Measurements from ENCODE around the gene RPS23. TPM values are rescaled to one million over a fixed set of nuclear protein-coding genes. Genes with fewer than 3 reads are reported as not detected.

Gene RPS23
- total RNA-seq, 1 experiment from 2014 or later, result 1,953 TPM

DNA sequence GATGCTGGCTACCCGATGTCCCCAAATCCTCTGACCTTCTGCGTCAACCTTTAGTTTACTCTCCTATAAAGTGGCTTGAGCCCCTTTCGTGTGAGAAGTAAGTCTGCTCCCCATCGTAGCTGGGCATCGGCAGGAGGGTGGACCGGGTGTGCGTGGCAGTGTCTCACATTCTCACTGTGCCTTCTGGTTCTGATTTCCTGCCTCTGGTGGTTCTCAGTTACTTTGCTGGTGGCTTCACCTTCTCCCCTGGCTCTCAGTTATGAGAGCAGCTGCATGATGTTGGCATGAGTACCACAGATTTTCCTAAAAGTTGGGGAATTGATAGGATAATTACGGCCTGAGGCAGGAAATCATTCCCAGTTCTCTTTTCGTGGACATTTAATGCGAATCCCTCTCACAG is 47.0 kb upstream of the RPS23 start:
- DNase-seq (ENCODE audit: low spot score), result no peak
- no peaks in the 10 kb centered on the region for H3K9me3 ChIP-seq (ENCODE audit: low read depth, low read length, poor library complexity, severe bottlenecking)
- BruUV-seq (replicated peaks), result no TSS peak
- H3K27me3 ChIP-seq (replicated peaks; ENCODE audit: insufficient read depth, low read depth, low read length, poor library complexity), result no peaks in the 10 kb centered on the region
- TF ChIP-seq, protein P1, sequence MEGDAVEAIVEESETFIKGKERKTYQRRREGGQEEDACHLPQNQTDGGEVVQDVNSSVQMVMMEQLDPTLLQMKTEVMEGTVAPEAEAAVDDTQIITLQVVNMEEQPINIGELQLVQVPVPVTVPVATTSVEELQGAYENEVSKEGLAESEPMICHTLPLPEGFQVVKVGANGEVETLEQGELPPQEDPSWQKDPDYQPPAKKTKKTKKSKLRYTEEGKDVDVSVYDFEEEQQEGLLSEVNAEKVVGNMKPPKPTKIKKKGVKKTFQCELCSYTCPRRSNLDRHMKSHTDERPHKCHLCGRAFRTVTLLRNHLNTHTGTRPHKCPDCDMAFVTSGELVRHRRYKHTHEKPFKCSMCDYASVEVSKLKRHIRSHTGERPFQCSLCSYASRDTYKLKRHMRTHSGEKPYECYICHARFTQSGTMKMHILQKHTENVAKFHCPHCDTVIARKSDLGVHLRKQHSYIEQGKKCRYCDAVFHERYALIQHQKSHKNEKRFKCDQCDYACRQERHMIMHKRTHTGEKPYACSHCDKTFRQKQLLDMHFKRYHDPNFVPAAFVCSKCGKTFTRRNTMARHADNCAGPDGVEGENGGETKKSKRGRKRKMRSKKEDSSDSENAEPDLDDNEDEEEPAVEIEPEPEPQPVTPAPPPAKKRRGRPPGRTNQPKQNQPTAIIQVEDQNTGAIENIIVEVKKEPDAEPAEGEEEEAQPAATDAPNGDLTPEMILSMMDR (conservative IDR thresholded peaks at IDR 0.05; ENCODE audit: low read depth, low read length), result no peak
- no peak for TF ChIP-seq EZH2 (IDR thresholded peaks at IDR 0.05; ENCODE audit: borderline replicate concordance, low read depth, low read length, poor library complexity, severe bottlenecking)
- no peaks in the 10 kb centered on the region for H3K4me1 ChIP-seq (ENCODE audit: insufficient read depth, low read length, poor library complexity, severe bottlenecking)
- H3K4me3 ChIP-seq (ENCODE audit: low read depth, low read length, poor library complexity, severe bottlenecking), result no peak overlapping the region
- ChIA-PET POLR2A (ENCODE audit: low non-redundant PET) (no interaction called here), CTCF (no interaction called here)
- intact Hi-C loops (cut with micrococcal nuclease; ENCODE audit: unreplicated experiment), result no loop called here
- H3K27ac ChIP-seq (ENCODE audit: low read depth, low read length, poor library complexity, severe bottlenecking), result no peak overlapping the region
- H3K36me3 ChIP-seq (ENCODE audit: insufficient read depth, low read length, poor library complexity, severe bottlenecking), result no peaks in the 10 kb centered on the region

- no peak overlapping the region for H3K27ac ChIP-seq (ENCODE audit: low read depth, low read length, poor library complexity, severe bottlenecking)
- no TSS peak for BruUV-seq (replicated peaks)
- ChIA-PET POLR2A (ENCODE audit: low non-redundant PET) (no interaction called here), CTCF (no interaction called here)
- H3K27me3 ChIP-seq (replicated peaks; ENCODE audit: insufficient read depth, low read depth, low read length, poor library complexity), result no peaks in the 10 kb centered on the region
- no peaks in the 10 kb centered on the region for H3K36me3 ChIP-seq (ENCODE audit: insufficient read depth, low read length, poor library complexity, severe bottlenecking)
- TF ChIP-seq, protein P1 (conservative IDR thresholded peaks at IDR 0.05; ENCODE audit: low read depth, low read length), result no peak
- no peak for TF ChIP-seq EZH2 (IDR thresholded peaks at IDR 0.05; ENCODE audit: borderline replicate concordance, low read depth, low read length, poor library complexity, severe bottlenecking)
- intact Hi-C loops (cut with micrococcal nuclease; ENCODE audit: unreplicated experiment), result no loop called here
- no peaks in the 10 kb centered on the region for H3K9me3 ChIP-seq (ENCODE audit: low read depth, low read length, poor library complexity, severe bottlenecking)
- no peak for DNase-seq (ENCODE audit: low spot score)
- H3K4me3 ChIP-seq (ENCODE audit: low read depth, low read length, poor library complexity, severe bottlenecking), result no peak overlapping the region
- H3K4me1 ChIP-seq (ENCODE audit: insufficient read depth, low read length, poor library complexity, severe bottlenecking), result no peaks in the 10 kb centered on the region
Measured at GRCh38 chr5:82320966-82321365, 42.8 kb upstream of the RPS23 start.

DNA sequence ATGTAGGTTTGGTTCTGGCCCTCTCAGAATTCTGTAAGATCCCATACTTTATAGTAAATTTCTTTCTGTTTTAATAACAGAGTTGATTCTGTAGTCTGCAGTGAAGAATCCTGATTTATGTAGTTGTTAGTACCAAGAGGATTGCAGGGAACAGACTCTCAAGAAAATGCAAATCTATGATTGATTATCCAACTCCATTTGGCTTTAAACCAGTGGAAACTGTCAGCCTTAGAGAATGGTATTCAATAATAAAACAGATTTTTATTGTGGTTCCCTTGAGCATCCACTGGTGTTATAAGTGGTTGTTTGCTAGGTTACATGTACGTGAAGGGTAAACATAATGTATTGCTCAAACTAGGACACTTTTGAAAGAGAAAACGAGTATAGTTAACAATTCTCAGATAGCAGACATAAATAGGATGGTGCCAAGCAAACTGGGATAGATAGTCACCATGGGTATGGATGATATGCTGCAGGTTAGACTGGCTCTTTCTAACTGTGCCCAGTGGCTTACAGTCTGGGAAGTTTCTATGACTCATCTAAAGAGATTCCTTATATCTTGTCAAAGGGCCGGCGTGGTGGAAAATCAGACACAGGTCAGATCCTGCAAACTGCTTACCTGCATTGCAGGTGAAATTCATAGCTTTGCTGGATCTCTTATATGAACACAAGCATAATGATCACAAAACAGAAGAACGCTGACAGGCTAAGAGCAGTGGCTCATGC is 41.7 kb upstream of the RPS23 start:
- ChIA-PET CTCF (no interaction called here), POLR2A (ENCODE audit: low non-redundant PET) (no interaction called here)
- Histone ChIP-seq H3K9me3 (ENCODE audit: low read depth, low read length, poor library complexity, severe bottlenecking) (no peaks in the 10 kb centered on the region), H3K27ac (ENCODE audit: low read depth, low read length, poor library complexity, severe bottlenecking) (no peak overlapping the region), H3K4me3 (ENCODE audit: low read depth, low read length, poor library complexity, severe bottlenecking) (no peak overlapping the region), H3K4me1 (ENCODE audit: insufficient read depth, low read length, poor library complexity, severe bottlenecking) (no peaks in the 10 kb centered on the region), H3K36me3 (ENCODE audit: insufficient read depth, low read length, poor library complexity, severe bottlenecking) (no peaks in the 10 kb centered on the region), H3K27me3 (replicated peaks; ENCODE audit: insufficient read depth, low read depth, low read length, poor library complexity) (no peaks in the 10 kb centered on the region)
- no peak for TF ChIP-seq EZH2 (IDR thresholded peaks at IDR 0.05; ENCODE audit: borderline replicate concordance, low read depth, low read length, poor library complexity, severe bottlenecking)
- TF ChIP-seq, protein P1 (conservative IDR thresholded peaks at IDR 0.05; ENCODE audit: low read depth, low read length), result no peak
- DNase-seq (ENCODE audit: low spot score), result no peak
- intact Hi-C loops (cut with micrococcal nuclease; ENCODE audit: unreplicated experiment), result no loop called here
- no TSS peak for BruUV-seq (replicated peaks)

Data from A673 (cell line).